Non-pigmented ciliary epithelial cell (primary cell): ENCODE data around the gene CCDC9B.

Source experiments
- DNase-seq: peaks from one replicate; pipeline ENCODE4 v3.0.0-alpha.2; 2010; ENCODE audit warnings: low read depth

Gene CCDC9B

DNA sequence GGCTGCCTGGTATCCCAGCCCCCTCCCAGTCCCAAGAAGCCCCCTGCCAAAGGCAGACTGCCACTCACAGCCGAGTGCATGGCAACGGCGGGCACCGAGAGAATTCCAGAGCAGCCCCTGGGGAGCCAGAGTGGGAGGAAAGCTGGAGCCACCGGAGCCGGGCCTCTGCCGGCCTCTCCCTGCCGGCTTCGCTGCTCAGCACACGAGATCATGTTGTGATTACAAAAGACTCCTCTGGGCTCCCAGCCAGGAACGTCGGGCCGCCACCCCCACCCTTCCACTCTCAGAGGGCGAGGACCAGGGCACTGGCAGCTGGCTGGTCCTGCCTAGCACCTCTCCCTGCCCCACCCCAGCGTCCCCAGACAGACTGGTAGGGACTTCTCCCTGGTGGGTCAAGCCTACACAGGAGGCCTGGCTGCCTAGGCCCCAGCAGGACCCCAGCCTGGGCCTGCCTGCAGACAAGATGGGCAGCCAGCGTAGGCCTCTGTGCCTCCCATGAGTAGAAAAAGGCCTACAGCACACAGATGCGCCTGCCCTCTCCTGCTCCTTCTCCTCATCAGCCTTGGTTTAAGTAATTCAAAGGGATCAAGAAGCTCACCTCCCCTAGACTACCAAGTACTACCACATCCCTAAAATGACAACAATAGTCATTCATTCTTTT, at the start of gene CCDC9B:
Gene CCDC9B, minus strand, starts transcription at position 200 of the 661 bp plus-strand sequence. Its CDS starts 120 bp downstream, at position 80.
- no peak for DNase-seq

DNA sequence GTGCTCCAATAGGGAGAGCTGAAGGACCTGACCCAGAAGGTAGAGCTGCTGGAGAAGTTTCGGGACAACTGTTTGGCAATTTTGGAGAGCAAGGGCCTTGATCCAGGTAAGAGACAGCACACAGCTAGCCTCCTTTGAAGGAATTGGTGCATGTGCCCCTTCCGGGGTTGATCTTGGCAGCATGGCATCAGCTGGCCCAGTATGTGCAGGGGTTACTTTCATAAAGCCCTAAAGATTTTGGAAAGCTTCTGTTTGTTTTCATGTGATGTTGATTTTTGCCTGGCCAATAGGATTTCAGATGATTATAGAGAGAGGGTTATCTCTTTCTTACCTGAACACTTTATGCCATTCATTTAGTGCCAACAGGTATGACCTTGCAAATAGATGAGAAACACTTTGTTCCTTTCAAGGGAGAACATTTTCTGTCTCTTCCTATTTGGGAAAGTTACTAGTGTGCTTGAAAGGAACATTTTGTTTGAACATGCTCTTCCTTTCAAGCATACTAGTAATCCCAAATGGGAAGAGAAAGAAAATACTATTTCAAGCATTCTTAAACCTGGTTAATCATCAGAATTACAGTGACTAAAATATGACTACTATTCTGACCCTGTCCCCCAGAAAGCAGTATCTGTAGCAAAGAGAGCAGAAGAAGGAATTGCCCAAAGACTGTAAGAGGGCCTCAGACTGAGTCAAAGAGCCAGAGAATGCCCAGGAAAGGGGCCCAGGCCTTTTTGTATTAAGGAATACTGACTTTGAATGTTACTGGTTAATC, 49.3 kb upstream of the CCDC9B start:
- DNase-seq = no peak

DNA sequence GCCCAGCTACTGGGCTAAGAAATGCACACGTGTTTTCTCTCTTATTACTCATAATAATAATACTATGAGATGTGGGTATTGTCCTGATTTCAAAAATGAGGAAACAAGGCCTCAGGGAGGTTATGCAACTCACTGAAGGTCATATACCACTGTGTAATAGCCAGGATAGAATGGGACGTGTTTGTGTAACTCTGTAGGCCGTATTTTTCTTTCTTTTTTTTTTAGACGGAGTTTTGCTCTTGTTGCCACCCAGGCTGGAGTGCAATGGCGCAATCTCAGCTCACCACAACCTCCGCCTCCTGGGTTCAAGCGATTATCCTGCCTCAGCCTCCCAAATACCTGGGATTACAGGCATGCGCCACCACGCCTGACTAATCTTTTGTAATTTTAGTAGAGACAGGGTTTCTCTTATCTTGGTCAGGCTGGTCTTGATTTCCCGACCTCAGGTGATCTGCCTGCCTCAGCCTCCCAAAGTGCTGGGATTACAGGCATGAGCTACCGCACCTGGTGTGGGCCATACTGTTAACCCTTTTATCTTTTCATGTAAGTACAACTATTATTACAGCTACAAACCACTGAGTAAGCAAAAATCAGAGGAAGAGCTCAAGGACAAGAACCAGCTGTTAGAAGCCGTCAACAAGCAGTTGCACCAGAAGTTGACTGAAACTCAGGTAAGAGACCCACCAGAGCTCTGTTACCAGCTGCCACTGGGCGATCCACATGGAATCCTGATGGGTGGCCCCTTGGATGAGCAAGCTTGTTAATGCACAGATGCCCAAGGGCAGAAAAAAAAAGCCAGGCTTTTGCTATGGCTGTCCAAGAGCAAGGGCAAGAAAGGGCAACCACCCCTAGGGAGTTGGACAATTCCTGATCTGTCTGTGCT, 48.4 kb upstream of the CCDC9B start:
- no peak for DNase-seq

GRCh38 chr15:40386480-40386879, 45.7 kb upstream of the CCDC9B start:
- no peak for DNase-seq

DNA sequence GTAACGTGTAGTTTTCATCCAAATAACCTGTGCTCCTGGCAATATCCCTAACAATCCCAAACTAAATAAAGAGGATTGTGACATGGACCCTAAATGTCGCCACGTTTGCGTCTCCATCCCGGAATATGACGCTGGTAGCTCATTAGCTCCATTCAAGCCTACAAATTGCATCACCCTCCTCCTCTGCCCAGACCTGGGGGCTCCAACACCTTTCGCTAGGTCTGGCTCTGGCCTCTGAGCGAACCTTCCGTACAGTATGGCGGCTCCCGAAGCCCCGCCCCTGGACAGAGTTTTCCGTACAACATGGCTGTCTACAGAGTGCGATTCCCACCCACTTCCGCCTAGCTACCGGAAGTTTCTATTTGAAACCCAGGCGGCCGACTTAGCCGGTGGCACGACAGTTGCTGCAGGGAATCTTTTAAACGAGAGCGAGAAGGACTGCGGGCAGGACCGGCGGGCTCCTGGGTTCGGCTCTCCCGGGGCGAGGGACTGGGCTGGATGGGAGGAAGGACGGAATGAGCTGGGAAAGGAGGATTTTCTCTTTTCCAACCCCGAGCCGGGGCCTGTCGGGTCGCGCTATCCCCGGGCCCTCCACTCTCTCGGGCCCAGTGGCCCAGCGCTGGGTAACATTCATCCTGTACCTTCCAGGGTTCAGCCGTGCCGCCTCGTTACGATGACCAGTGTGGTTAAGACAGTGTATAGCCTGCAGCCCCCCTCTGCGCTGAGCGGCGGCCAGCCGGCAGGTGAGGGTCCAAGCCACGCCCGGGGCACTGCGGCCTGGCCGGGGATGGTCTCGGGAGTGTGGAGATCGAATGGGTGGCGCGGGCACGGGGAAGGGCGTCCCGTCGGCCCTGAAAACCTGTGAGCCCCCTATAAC, 42.1 kb upstream of the CCDC9B start, which contains the start of gene KNSTRN:
Gene KNSTRN, plus strand, starts transcription at position 142 of the 877 bp plus-strand sequence. Its CDS starts 115 bp downstream, at position 257.
- peak; percentile 72 for DNase-seq

DNA sequence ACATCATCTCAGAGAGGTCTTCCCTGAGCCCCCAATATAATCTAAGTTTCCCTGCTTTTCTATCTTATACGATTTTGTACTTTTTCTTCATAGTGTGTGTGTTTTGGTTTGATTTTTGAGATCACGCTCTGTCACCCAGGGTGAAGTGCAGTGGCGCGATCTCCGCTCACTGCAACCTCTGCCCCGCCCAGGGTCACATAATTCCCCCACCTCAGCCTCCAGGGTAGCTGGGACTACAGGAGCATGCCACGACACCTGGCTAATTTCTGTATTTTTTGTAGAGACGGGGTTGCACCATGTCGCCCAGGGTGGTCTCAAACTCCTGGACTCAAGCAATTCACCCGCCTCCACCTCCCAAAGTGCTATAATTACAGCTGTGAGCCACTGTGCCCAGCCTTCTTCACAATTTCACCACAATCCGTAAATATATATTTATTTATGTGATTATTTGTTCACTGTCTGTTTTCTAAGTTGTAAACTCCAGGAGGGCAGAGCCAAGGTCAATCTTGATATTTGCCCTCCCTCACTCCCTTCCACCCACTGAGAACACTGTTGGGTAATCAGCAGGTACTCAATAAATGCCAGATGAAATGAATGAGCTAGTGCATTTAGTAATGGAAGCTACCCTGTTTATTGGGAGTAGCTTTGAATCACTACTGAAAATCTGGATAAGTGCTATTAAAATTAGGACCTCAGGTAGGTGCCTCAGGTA, 41.2 kb upstream of the CCDC9B start:
- no peak for DNase-seq

- no peak for DNase-seq
Observed at GRCh38 chr15:40380636-40381035, 39.9 kb upstream of the CCDC9B start.

DNA sequence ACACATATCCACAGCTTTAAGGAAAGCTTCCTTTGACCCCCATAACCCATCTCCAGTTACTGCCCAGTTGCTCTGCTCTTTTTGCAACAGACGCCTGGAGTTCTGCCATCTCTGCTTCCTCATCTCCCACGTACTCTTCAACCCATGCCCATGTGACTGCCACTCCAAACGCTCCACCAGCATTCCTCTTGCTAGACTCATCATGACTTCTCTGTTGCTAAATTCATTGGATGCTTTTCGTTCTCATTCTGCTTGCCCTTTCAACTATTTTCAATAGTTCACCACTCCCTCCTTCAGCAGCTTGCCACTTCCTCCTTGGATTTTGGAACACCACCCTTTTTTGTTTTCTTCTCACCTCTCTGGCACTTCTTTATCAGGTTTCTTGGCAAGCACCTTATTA, 39.1 kb upstream of the CCDC9B start:
- peak; percentile 93 for DNase-seq

- DNase-seq = no peak
Observed at GRCh38 chr15:40379374-40379773, 38.6 kb upstream of the CCDC9B start.

DNA sequence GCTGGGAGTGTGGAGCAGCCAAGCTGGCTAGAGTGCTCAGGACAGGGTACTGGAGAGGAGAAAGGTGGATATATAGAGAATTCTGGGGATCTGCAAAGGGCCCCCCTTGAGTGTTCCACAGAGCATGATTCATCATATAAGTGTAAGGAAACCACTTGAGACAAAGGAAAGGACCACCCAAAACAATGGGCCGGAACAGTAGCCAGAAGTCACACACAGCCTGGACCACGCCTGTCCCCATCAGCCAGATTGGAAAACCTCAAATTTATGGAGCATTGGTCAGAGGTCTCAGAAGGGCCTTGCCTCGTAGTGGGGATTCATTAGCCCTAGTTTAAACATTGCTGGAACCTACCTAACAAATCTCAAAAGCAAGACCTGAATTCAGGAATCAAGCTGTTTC, 36.9 kb upstream of the CCDC9B start:
- no peak for DNase-seq

GRCh38 chr15:40372981-40373380, 32.2 kb upstream of the CCDC9B start:
- DNase-seq = no peak

DNA sequence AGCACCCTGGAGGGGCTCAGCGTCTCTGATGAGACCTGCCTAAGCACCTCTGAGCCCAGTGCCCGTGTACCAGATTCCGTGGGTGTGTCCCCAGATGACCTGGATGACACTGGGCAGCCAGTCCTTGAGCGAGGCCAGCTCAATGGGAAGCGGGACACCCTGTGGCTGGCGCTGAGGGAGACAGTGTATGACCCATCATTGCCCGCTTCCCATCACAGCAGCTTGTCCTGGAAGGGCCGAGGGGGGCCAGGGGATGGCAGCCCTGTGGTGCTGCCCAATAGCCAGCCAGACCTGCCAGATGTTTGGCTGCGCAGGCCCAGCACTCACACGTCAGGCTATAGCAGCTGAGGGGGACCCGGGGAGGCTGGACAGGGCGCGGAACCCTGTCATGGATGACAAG, 29.2 kb upstream of the CCDC9B start:
- DNase-seq = no peak

- DNase-seq = no peak
Observed at GRCh38 chr15:40369474-40369869, 28.7 kb upstream of the CCDC9B start.

- DNase-seq = no peak
Observed at GRCh38 chr15:40368719-40369473, 28.2 kb upstream of the CCDC9B start.

DNA sequence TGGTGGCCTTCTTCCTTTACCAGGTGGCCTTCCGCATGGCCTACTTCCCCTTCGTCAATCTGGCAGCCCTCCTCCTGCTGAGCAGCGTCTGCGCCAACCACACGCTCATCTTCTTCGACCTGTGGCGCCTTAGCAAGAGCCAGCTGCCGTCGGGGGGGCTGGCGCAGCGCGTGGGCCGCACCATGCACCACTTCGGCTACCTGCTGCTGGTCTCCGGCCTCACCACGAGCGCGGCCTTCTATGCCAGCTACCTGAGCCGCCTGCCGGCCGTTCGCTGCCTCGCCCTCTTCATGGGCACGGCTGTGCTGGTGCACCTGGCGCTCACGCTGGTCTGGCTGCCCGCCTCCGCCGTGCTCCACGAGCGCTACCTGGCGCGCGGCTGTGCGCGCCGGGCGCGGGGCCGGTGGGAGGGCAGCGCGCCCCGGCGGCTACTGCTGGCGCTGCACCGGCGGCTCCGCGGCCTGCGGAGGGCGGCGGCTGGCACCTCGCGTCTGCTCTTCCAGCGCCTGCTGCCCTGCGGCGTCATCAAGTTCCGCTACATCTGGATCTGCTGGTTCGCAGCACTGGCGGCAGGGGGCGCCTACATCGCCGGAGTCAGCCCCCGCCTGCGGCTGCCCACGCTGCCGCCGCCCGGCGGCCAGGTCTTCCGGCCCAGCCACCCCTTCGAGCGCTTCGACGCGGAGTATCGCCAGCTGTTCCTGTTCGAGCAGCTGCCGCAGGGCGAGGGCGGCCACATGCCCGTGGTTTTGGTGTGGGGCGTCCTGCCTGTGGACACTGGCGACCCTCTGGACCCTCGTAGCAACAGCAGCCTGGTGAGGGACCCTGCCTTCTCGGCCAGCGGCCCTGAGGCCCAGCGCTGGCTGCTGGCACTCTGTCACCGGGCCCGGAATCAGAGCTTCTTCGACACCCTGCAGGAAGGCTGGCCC, 27.2 kb upstream of the CCDC9B start:
- no peak for DNase-seq

- DNase-seq = no peak
Observed at GRCh38 chr15:40367371-40367685, 26.6 kb upstream of the CCDC9B start.

- DNase-seq = no peak
Observed at GRCh38 chr15:40366457-40367370, 26.0 kb upstream of the CCDC9B start.
